GM12878 (cell line): ENCODE data around the gene PSMA7. TPM values are rescaled to one million over a fixed set of nuclear protein-coding genes. Genes with fewer than 3 reads are reported as not detected.

Experiments used
- ATAC-seq: fragments of 200-7000 bp; cut with Tn5 transposase; 3 replicates; pipeline ENCODE4 v1.9.1; 2020; ENCODE audit warnings: mild to moderate bottlenecking, moderate library complexity
- BruUV-seq: library from RNA; stranded (reverse); fragments of 400-500 nt; replicated peaks from 2 replicates; lab custom pipeline; 2021; lab: Mats Ljungman, UMichigan
- CTCF ChIA-PET: fragments of 300-600 bp; sonication (Branson Sonifier 250); formaldehyde crosslinking; extraction: SDS; loops from one replicate; lab custom pipeline; 2021; ENCODE audit warnings: inconsistent platforms; lab: Yijun Ruan, JAX
- POLR2A ChIA-PET: fragments of 350-600 bp; formaldehyde crosslinking; extraction: SDS; loops from one replicate; lab custom pipeline; 2021; ENCODE audit warnings: inconsistent platforms; lab: Charles Lee
- RAD21 ChIA-PET: fragments of 300-600 bp; sonication (Branson Sonifier 250); formaldehyde crosslinking; loops from one replicate; lab custom pipeline; 2023; ENCODE audit warnings: antibody characterized with exemption; ENCODE audit not compliant: unreplicated experiment; lab: Charles Lee
- SMC1A ChIA-PET: fragments of 300-600 bp; sonication (Branson Sonifier 250); formaldehyde crosslinking; loops from one replicate; lab custom pipeline; 2023; ENCODE audit not compliant: unreplicated experiment, uncharacterized antibody; lab: Charles Lee
- DNase-seq: peaks from one replicate; pipeline ENCODE4 v3.0.0-alpha.2; 2011; ENCODE audit warnings: low read depth, low spot score
- FAIRE-seq: peaks from 3 replicates; lab custom pipeline; 2011; peaks lifted over from hg19 to GRCh38; lab: Jason Lieb, UNC
- H2AFZ ChIP-seq: 2 replicates; pipeline ENCODE4 v1.6.0; 2011; ENCODE audit warnings: low read depth, low read length, control low read depth; ENCODE audit not compliant: control insufficient read depth
- H3K27ac ChIP-seq: 2 replicates; pipeline ENCODE4 v1.5.1; 2011; ENCODE audit warnings: control low read depth; ENCODE audit not compliant: control insufficient read depth, insufficient read depth
- H3K27me3 ChIP-seq, 2 experiments: replicated peaks in 1 of 2; 2 replicates each; pipeline versions ENCODE4 v1.6.0 to v1.6.1; 2011; ENCODE audit warnings: low read length in 1 of 2; ENCODE audit not compliant: control insufficient read depth in 2 of 2, insufficient read depth in 2 of 2
- H3K36me3 ChIP-seq, 2 experiments: 2 replicates each; pipeline ENCODE4 v1.5.1; 2011; ENCODE audit warnings: low read length in 1 of 2; ENCODE audit not compliant: control insufficient read depth in 2 of 2, insufficient read depth in 2 of 2
- H3K4me1 ChIP-seq: 2 replicates; pipeline ENCODE4 v1.6.1; 2011; ENCODE audit warnings: mild to moderate bottlenecking, low read length, moderate library complexity, mixed read lengths; ENCODE audit not compliant: control insufficient read depth, insufficient read depth
- H3K4me2 ChIP-seq: 2 replicates; pipeline ENCODE4 v1.6.0; 2011; ENCODE audit warnings: control low read depth; ENCODE audit not compliant: control insufficient read depth, insufficient read depth
- H3K4me3 ChIP-seq: fragments of 200-600 bp; sonication (generic); 2 replicates; pipeline ENCODE4 v1.5.1; 2016
- H3K79me2 ChIP-seq: 2 replicates; pipeline ENCODE4 v1.6.0; 2011; ENCODE audit warnings: low read length; ENCODE audit not compliant: control insufficient read depth, insufficient read depth
- H3K9ac ChIP-seq: 2 replicates; pipeline ENCODE4 v1.8.0; 2011; ENCODE audit warnings: low read length, control low read depth, mixed read lengths; ENCODE audit not compliant: control insufficient read depth, insufficient read depth
- H3K9me3 ChIP-seq: replicated peaks from 3 replicates; pipeline ENCODE4 v1.5.1; 2011; ENCODE audit warnings: mild to moderate bottlenecking, low read length; ENCODE audit not compliant: control insufficient read depth, insufficient read depth
- H4K20me1 ChIP-seq: 2 replicates; pipeline ENCODE4 v1.6.0; 2011; ENCODE audit not compliant: control insufficient read depth, insufficient read depth
- ATF2 ChIP-seq: IDR thresholded peaks from 2 replicates; pipeline ENCODE4 v1.6.1; 2012; ENCODE audit warnings: low read length, inconsistent platforms
- CTCF ChIP-seq, 3 experiments: IDR thresholded peaks in 2 of 3; conservative IDR thresholded peaks in 1 of 3; 2 replicates each; pipeline ENCODE4 v1.5.1; 2011; ENCODE audit warnings: low read depth in 3 of 3, low read length in 3 of 3, mild to moderate bottlenecking in 3 of 3, control low read depth in 2 of 3, moderate library complexity in 2 of 3, inconsistent platforms in 1 of 3, mixed read lengths in 1 of 3; ENCODE audit not compliant: control insufficient read depth in 2 of 3, insufficient read depth in 1 of 3; ENCODE audit errors: extremely low read depth in 1 of 3
- E2F4 ChIP-seq: IDR thresholded peaks from 2 replicates; pipeline ENCODE4 v1.6.1; 2012; ENCODE audit warnings: low read depth, low read length, improper control_type of control experiment
- ESRRA ChIP-seq: IDR thresholded peaks from 2 replicates; pipeline ENCODE4 v1.6.1; 2012; ENCODE audit warnings: mild to moderate bottlenecking, low read length, improper control_type of control experiment
- HDAC6 ChIP-seq: fragments of 200-600 bp; sonication (generic); IDR thresholded peaks from one replicate; pipeline ENCODE4 v1.8.0; 2017; ENCODE audit warnings: antibody characterized with exemption; ENCODE audit not compliant: unreplicated experiment
- NFXL1 ChIP-seq: fragments of 450-650 bp; IDR thresholded peaks from 2 replicates; pipeline ENCODE4 v1.6.1; 2017; ENCODE audit warnings: antibody characterized with exemption, mild to moderate bottlenecking, borderline replicate concordance
- PKNOX1 ChIP-seq: fragments of 450-650 bp; IDR thresholded peaks from 2 replicates; pipeline ENCODE4 v1.6.1; 2016; ENCODE audit warnings: mild to moderate bottlenecking
- TAF1 ChIP-seq: IDR thresholded peaks from 2 replicates; pipeline ENCODE4 v1.6.1; 2011; ENCODE audit warnings: mild to moderate bottlenecking, low read depth, low read length, borderline replicate concordance
- TARDBP ChIP-seq: IDR thresholded peaks from 2 replicates; pipeline ENCODE4 v1.6.1; 2016; ENCODE audit warnings: borderline replicate concordance
- ZBED1 ChIP-seq: IDR thresholded peaks from 2 replicates; pipeline ENCODE4 v1.6.1; 2016; ENCODE audit warnings: borderline replicate concordance
- ZNF207 ChIP-seq: fragments of 450-650 bp; IDR thresholded peaks from 2 replicates; pipeline ENCODE4 v1.6.1; 2014; ENCODE audit warnings: antibody characterized with exemption, mild to moderate bottlenecking, borderline replicate concordance
- WGBS: methylation state at CpG from one replicate; pipeline ENCODE4 v1.1.6; 2016; ENCODE audit warnings: low lambda C conversion rate; ENCODE audit not compliant: insufficient replicate concordance, insufficient coverage; ENCODE audit errors: missing lambda C conversion rate; 5-methylcytosine and 5-hydroxymethylcytosine counted together
- in situ Hi-C: fragments of 300-500 bp; cut with MboI; formaldehyde crosslinking; loops from 9 replicates; pipeline ENCODE4 v1.14.3; 2018; ENCODE audit warnings: mixed read lengths
- intact Hi-C: fragments of 100-400 bp; cut with micrococcal nuclease; formaldehyde crosslinking; loops from one replicate; pipeline ENCODE4 v1.14.2; 2022; ENCODE audit not compliant: unreplicated experiment
- polyA plus RNA-seq, 11 experiments: library from polyadenylated mRNA; depleted of rRNA in 4 of 11; unstranded in 6 of 11; stranded (reverse) in 5 of 11; fragments of >200 nt; fragmentation: Nextera tagmentation in 4 of 11; fragmentation: Illumina TruSeq in 1 of 11; extraction: Ambion mirVana in 4 of 11; extraction: Trizol in 1 of 11; gene quantifications; 1 replicate in 1 of 11; 2 replicates in 10 of 11; pipeline versions ENCODE4 v1.2.1 to v1.2.3, GENCODE V29; 2011 to 2016; ENCODE audit warnings: inconsistent platforms in 2 of 11, missing spikeins in 2 of 11, low read depth in 1 of 11
- total RNA-seq, 4 experiments: library from RNA; depleted of rRNA in 3 of 4; stranded (reverse); fragments of >200 nt in 3 of 4; fragmentation: Illumina TruSeq in 1 of 4; extraction: Trizol in 1 of 4; gene quantifications; 2 replicates each; pipeline versions ENCODE4 v1.2.1 to v1.2.3, GENCODE V29; 2013 to 2021

Gene PSMA7
- total and polyA plus RNA-seq, 10 of the 15 experiments (the other 5 are each of a cell fraction or from before 2014, with no cell fraction given), result 216 to 857 (median 368) TPM

- TF ChIP-seq E2F4 (no peak), PKNOX1 (no peak), ATF2 (no peak), ZBED1 (no peak), NFXL1 (no peak), TAF1 (no peak), ZNF207 (no peak)
Observed at GRCh38 chr20:62126141-62126540, 17.1 kb downstream of the PSMA7 start (continued).

- Histone ChIP-seq H3K36me3 (peaks cover 6 to 19% of the 10 kb centered on the region in 2 experiments), H3K4me3 (peak overlapping the region; percentile 73), H3K4me1 (no peaks in the 10 kb centered on the region; the same call in none of the 2 replicates), H4K20me1 (peaks cover 10% of the 10 kb centered on the region), H3K27me3 (no peaks in the 10 kb centered on the region), H3K4me2 (peak overlapping the region; percentile 73), H3K9ac (peak overlapping the region; percentile 70), H2AFZ (no peak overlapping the region), H3K9me3 (no peaks in the 10 kb centered on the region; the same call in 2 of the 3 replicates), H3K27ac (no peak overlapping the region; the same call in 1 of the 2 replicates), H3K79me2 (peaks cover 21% of the 10 kb centered on the region)
- FAIRE-seq, result no peak
- WGBS, result 58% methylated on average over 19 of the region's 19 CpGs
- DNase-seq, result no peak
- ChIA-PET POLR2A (interaction anchor here (1.0 to 1.2 kb wide), 2 partner anchors 18 to 60 kb away, joined by 3 to 4 read pairs; no protein-coding TSS in a partner anchor), RAD21 (no interaction called here), CTCF (interaction anchor here (5.1 to 5.7 kb wide), 2 partner anchors 12 to 18 kb away, joined by 22 to 26 read pairs; no protein-coding TSS in a partner anchor), SMC1A (interaction anchor here (0.7 to 2.6 kb wide), 3 partner anchors 12 to 65 kb away, joined by 4 to 6 read pairs (median 5); no protein-coding TSS in a partner anchor)
- in situ Hi-C loops (loop anchor here (5.0 kb wide), 1 partner anchor 56 kb away; the partner anchor contains the start of gene TAF4), intact Hi-C loops (loop anchor here (2.0 to 10.0 kb wide), 6 partner anchors 19 to 261 kb away; partner anchors contain the start of genes MTG2, PSMA7, RPS21 and SS18L1)
- ATAC-seq, result no peak
- no TSS peak for BruUV-seq
- no peak for TF ChIP-seq HDAC6
- TF ChIP-seq TARDBP, result no peak
- 0 out of 6 replicates have a peak, but pooled peaks of 1 of the 3 experiments have one; percentile 17 for TF ChIP-seq CTCF (IDR thresholded peaks at IDR 0.05 in 2 of 3, conservative IDR thresholded peaks at IDR 0.05 in 1 of 3; ENCODE audit: control insufficient read depth in 2 of 3, extremely low read depth in 1 of 3, insufficient read depth in 1 of 3, low read depth in 3 of 3, low read length in 3 of 3)
- no peak for TF ChIP-seq ESRRA
Observed at GRCh38 chr20:62123450-62124118, 19.6 kb downstream of the PSMA7 start.
